HG03196 (cell line): ENCODE results near the gene SIMC1.

ENCODE experiments used
- ATAC-seq: cut with Tn5 transposase; IDR thresholded peaks from one replicate; pipeline ENCODE4 v1.9.1; 2021; ENCODE audit not compliant: unreplicated experiment

Gene SIMC1

GRCh38 chr5:176361437-176362232, 123.4 kb downstream of the SIMC1 start, which contains the start of gene KIAA1191:
KIAA1191 (minus strand) TSS chr5:176361764; CDS start chr5:176359508, 2,256 bp downstream.
- peak; percentile 87 for ATAC-seq

DNA sequence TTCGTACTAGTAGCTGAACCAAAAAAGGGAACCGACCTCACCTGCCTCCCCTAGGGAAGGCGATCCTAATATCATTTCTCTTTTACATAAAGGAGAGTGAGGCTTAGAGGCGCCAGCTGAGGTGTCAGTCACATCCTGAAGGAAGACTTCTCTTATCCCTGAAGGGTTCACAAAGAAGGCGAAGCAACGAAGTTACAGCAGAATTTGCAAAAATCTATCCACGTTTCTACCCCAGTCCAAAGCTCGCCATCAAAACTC, 123.9 kb downstream of the SIMC1 start:
- peak; percentile 8 for ATAC-seq

DNA sequence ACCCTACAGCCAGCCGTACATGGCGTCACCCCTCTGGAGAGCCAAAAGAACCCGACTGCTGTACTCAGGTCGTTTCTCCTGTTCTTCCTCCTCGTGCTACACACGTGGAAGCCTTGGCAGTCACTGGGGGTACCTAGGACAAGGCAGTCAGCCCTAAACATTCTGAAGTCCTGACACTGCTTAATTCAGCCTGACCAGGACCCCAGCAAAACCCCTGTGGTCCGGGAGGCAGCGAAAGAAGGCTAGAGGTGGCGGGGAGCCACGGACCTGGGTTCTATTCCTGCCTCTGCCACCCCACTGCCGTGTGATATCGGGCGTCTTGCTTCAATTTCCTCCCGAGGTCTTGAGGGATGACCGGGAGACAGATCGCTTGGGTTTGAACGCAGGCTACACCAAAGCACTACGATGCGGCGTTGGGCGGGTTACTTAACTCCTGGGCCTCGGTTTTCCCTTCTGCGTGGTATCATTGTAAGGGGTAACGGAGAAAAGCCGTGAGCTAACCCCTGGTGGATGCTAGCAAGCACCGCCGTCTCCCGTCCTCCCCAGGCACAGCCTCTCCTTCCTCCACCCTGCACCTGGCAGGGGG, 126.6 kb downstream of the SIMC1 start:
- ATAC-seq, result no peak

DNA sequence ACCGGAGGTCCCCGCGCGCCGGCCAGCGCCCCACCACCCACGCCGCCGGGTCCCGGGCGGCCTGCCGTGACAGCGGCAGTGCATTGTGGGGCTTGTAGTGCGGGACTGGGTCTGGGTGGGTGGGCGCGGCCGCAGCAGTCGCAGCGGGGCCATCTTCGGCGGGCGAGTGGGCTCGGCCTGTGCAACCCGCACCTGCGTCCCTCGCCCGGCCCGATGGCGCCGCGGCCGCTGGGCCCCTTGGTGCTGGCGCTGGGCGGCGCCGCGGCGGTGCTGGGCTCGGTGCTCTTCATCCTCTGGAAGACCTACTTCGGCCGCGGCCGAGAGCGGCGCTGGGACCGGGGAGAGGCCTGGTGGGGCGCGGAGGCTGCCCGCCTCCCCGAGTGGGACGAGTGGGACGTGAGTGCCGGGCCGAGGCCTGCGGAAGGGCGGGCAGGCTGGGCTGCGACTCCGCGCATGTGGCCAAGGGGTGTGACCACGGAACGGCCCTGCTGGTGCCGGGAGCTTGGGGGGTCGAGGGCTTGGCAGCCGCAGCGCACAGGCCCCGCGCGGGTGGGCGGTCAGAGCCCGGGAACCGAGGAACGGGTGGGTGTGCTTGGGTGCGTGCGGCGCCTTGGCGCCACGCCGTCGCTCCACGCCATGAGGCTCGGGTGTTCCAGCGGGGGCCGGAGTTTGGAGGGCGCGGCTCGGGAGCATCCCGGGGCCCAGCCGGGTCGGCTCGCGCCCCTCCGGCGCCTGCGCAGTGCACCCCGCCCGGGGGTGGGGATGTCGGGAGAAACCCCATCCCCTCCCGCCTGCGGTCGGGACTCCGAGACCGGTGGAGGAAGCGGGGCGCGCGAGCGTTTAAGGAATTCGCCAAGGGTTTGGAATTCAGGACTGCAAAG, 127.4 kb downstream of the SIMC1 start, which contains the start of gene ARL10:
ARL10 (plus strand) TSS at position 137 of the 881 bp plus-strand sequence; CDS start at position 214, 77 bp downstream.
- ATAC-seq, result peak; percentile 28

DNA sequence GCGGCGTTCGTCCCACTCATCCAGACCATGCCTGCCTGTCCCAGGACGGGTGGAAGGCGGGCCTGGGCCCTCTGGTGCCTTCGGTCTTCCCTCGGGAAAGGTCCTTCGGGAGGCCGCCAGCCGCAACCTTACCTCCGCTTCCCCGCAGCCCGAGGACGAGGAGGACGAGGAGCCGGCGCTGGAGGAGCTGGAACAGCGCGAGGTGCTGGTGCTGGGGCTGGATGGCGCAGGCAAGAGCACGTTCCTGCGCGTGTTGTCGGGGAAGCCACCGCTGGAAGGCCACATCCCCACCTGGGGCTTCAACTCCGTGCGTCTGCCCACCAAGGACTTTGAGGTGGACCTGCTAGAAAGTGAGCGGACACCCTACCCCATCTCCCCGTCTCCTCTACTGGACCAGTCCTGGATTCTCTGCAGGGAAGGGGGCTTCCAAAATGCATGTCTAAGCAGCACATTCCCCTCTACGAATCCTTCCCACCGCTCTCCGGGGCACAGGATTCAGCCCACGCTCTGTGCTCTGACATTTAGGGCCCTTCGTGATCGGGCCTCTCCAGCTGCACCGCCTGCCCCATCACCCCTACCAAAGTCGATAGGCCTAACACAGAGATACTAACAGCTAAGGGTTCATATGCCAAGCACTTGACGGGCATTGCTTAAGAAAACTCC, 128.1 kb downstream of the SIMC1 start:
- ATAC-seq, result no peak

DNA sequence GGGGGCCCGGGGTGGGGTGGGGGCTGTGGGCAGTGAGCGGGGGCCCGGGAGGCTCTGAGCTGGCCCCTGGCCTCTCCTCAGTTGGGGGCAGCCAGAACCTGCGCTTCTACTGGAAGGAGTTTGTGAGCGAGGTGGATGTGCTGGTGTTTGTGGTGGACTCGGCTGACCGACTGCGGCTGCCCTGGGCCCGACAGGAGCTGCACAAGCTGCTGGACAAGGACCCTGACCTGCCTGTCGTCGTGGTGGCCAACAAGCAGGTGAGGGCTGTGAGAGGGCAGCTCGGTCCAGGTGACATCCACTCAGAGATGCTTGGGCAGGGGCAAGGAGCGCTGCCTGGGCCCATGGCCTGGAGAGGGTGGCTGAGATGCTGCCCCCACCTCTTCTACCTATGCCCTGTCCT, 130.5 kb downstream of the SIMC1 start:
- no peak for ATAC-seq

- ATAC-seq, result no peak
These were observed 131.9 kb downstream of the SIMC1 start for GRCh38 chr5:176369934-176370711.

DNA sequence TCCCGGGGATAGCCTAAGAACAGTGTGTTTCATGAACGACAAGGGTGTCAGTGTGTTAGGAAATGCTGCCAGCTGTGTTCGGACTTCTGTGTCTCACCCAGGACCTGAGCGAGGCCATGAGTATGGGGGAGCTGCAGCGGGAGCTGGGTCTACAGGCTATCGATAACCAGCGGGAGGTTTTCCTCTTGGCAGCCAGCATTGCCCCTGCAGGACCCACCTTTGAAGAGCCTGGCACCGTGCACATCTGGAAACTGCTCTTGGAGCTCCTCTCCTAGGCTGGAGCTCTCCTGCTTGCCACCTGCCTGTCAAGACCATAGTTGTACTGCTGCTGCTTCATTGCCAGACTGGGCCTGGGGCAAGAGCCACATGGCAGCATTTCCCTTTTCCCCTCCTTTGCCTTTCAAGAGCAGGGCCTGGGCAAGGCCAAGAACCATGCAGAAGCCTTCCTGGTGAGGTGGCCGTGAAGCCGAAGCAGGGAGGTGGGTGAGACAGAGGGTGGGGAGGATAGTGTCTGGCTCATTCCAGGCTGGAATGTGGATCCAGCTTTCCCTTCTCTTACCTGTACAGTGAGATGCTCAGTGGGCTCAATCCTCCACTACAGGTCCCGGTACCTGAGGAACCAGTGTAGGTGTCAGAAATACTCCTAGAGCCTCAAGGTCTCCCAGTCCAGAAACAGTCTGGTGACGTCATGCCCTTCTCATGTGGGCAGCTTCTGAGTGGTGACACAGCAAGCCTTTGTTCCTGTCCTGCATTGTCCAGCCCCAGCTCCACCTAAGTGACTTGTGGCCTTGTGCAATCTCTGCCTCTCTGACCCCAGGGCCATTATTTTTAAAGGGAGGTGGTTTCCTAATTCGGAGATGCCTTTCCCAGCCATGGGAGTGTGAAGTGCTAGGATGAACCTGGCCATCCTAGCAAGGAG, 133.7 kb downstream of the SIMC1 start:
- ATAC-seq, result no peak

- ATAC-seq, result no peak
These were observed 135.0 kb downstream of the SIMC1 start for GRCh38 chr5:176373100-176373818.

GRCh38 chr5:176379881-176380280, 141.7 kb downstream of the SIMC1 start:
- no peak for ATAC-seq

DNA sequence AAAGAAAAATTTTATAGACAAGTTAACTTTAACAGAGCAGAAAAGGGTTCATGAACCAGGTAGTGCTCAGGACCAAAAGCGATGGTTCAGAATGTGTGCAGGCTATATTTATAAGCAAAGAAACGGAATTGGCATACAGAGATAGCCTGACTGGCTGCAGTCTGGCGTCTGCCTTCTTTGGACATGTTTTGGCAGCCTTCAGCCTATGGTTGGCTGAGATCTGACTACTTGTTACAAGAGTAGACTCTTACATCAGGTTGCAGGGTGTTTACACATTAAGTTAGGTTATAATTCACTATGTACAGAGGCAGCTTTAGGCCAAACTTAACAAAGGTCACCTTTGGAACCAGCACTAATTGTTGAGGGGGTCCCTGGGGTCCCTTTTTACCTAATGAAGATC, 143.2 kb downstream of the SIMC1 start:
- ATAC-seq, result no peak

DNA sequence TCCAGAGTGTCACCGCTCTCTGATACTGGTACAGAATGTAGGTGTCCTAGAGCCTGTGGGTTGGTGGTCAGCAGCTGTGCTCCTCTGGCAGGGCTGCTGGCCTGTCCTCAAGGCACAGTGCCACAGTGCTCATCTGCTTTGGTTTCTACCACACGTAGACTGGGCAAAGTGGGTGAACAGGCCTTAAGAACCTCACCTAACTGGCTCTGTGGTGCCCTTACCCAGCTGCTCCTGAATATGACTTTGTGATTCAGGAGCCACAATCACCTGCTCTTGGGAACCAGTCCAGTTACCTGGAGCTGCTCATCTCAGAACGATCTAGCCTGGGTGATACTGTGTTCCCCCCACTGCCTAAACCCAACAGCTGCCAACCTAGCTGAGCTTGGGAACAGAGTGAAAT, 143.8 kb downstream of the SIMC1 start:
- ATAC-seq, result no peak

- no peak for ATAC-seq
These were observed 144.5 kb downstream of the SIMC1 start for GRCh38 chr5:176382721-176383120.

DNA sequence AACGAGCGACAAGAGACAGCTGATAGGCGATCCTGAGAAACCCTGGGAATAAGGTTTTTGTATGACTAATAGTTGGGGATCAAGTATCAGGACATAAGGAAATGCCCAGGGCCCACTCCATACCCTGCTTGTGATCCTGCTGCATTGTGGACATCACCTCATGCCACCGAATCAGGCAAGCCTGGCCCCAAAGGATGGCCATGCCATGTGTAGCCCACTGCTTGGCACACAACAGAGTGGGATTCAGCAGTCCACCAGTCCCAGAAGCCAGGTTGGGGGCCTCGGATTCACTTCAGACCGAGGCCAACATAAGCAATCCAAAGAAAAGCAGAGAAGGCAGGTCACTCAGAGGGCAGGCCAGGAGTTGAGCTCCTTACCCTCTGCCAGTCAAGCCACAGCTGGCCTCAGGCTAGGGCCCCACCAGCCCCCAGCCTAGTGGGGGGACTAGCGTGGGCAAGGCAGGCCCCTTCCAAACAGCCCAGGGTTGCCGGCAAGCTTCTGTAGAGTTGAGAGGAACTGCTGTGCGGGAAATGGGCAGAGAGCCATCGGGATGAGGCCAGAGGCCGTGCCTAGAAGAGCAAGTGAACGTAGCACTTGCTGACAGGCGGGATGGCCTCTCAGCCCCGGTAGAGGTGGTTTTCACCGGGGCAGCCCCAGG, 145.2 kb downstream of the SIMC1 start:
- no peak for ATAC-seq

DNA sequence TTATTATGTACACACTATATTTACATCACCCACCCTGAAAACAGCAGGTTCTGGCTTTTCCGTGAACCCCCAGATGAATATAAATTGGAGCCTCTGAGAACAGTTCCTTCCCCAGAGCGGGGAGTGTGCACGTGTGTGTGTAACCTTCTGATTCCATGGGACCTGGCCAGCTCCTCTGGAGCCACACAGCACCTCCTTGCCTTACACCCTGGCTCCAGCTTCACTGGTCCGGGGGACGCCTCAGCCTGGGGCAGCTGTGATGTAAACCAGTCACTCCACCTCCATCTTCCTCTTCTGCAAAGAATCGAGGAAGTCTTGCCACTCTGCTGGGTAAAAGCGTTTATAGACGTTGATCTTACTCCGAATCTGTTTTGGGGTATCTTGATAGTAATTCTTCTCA, 145.7 kb downstream of the SIMC1 start:
- ATAC-seq, result no peak

DNA sequence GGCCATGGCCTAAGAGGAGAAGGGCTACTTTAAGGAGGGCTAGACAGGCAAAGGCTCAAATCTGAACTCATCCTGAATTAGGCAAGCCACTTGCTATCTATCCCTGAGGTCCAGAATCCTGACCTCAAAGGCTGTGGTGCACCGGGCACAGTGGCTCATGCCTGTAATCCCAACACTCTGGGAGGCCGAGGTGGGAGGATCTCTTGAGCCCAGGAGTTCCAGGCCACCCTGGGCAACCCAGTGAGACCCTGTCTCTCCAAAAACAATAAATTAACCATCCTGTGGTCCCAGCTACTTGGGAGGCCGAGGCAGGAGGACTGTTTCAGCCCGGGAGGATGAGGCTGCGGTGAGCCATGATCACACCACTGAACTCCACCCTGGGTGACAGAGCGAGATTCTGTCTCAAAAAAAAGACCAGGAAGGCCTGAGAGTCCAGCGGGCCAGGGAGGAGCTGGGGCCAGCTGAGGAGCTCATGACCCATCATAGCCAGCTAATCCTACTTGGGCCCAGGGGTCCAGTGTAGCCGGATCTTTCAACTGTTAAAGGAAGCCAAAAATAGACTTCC, 146.2 kb downstream of the SIMC1 start:
- ATAC-seq, result no peak

- no peak for ATAC-seq
These were observed 146.8 kb downstream of the SIMC1 start for GRCh38 chr5:176384991-176385390.

DNA sequence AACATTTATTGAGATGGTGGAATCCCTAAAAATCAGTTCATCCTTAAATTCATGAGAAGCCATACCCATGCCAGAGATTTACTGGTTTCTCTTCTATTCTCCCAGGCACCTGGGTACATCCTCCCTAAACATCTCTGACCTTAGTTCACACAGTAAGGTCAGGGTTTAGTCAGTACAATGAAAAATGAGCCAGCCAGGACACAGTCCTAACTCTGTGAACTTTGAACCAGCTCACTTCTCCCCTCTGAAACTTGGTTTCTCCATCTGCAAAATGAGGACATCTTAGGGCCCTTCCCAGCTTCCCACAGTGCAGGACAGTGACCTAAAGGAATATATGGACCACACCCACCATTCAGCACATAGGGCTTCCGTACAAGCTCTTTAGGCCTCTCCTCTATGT, 148.3 kb downstream of the SIMC1 start:
- ATAC-seq, result no peak
